ENCODE measurements around the gene ADAMTS15. TPM values are rescaled to one million over a fixed set of nuclear protein-coding genes. Genes with fewer than 3 reads are reported as not detected.

Gene ADAMTS15
- total RNA-seq, 1 donor from 2014 or later = 13.8 TPM

- Histone ChIP-seq H3K27ac (ENCODE audit: low read depth, low read length) (no peak overlapping the region), H3K79me2 (ENCODE audit: insufficient read depth, low read length) (no peaks in the 10 kb centered on the region), H2AFZ (ENCODE audit: low read depth, low read length) (no peak overlapping the region), H4K20me1 (ENCODE audit: insufficient read depth, low read length) (no peaks in the 10 kb centered on the region), H3K9ac (ENCODE audit: low read length) (no peak overlapping the region), H3K4me2 (ENCODE audit: low read length) (no peak overlapping the region), H3K4me3 (ENCODE audit: insufficient read depth, low read depth, low read length) (no peak overlapping the region), H3K9me3 (ENCODE audit: insufficient read depth, low read depth, low read length) (no peaks in the 10 kb centered on the region), H3K36me3 (ENCODE audit: insufficient read depth, low read length) (no peaks in the 10 kb centered on the region), H3K4me1 (ENCODE audit: insufficient read depth, low read length) (no peaks in the 10 kb centered on the region), H3K27me3 (ENCODE audit: insufficient read depth, low read length) (peaks cover 68% of the 10 kb centered on the region)
- FAIRE-seq = no peak
- no peak overlapping the region for H3K27ac Mint-ChIP-seq (ENCODE audit: unreplicated experiment)
- peaks cover 1% of the 10 kb centered on the region for H3K4me1 Mint-ChIP-seq (ENCODE audit: low read depth, unreplicated experiment)
- peaks cover 89% of the 10 kb centered on the region for H3K27me3 Mint-ChIP-seq (ENCODE audit: low read depth, unreplicated experiment)
- no peak for DNase-seq (ENCODE audit: low read depth)
- no peak overlapping the region for H3K4me3 Mint-ChIP-seq (ENCODE audit: unreplicated experiment)
- TF ChIP-seq, protein P1, sequence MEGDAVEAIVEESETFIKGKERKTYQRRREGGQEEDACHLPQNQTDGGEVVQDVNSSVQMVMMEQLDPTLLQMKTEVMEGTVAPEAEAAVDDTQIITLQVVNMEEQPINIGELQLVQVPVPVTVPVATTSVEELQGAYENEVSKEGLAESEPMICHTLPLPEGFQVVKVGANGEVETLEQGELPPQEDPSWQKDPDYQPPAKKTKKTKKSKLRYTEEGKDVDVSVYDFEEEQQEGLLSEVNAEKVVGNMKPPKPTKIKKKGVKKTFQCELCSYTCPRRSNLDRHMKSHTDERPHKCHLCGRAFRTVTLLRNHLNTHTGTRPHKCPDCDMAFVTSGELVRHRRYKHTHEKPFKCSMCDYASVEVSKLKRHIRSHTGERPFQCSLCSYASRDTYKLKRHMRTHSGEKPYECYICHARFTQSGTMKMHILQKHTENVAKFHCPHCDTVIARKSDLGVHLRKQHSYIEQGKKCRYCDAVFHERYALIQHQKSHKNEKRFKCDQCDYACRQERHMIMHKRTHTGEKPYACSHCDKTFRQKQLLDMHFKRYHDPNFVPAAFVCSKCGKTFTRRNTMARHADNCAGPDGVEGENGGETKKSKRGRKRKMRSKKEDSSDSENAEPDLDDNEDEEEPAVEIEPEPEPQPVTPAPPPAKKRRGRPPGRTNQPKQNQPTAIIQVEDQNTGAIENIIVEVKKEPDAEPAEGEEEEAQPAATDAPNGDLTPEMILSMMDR (IDR thresholded peaks at IDR 0.05; ENCODE audit: insufficient read depth, low read depth, low read length) = no peak
- no peak for TF ChIP-seq EZH2 (IDR thresholded peaks at IDR 0.05; ENCODE audit: insufficient read depth, low read length)
- H3K36me3 Mint-ChIP-seq (ENCODE audit: low read depth, unreplicated experiment) = peaks cover 6% of the 10 kb centered on the region
- peaks cover 8% of the 10 kb centered on the region for H3K9me3 Mint-ChIP-seq (ENCODE audit: unreplicated experiment)
These were observed 24.8 kb upstream of the ADAMTS15 start for GRCh38 chr11:130423541-130424142.

GRCh38 chr11:130424613-130425140 is 23.8 kb upstream of the ADAMTS15 start:
- no peaks in the 10 kb centered on the region for H3K9me3 ChIP-seq (ENCODE audit: insufficient read depth, low read depth, low read length)
- H2AFZ ChIP-seq (ENCODE audit: low read depth, low read length) = no peak overlapping the region
- Mint-ChIP-seq H3K4me1 (ENCODE audit: low read depth, unreplicated experiment) (peaks cover 3% of the 10 kb centered on the region), H3K4me3 (ENCODE audit: unreplicated experiment) (peak overlapping the region; percentile 16), H3K27ac (ENCODE audit: unreplicated experiment) (no peak overlapping the region), H3K36me3 (ENCODE audit: low read depth, unreplicated experiment) (peaks cover 6% of the 10 kb centered on the region), H3K9me3 (ENCODE audit: unreplicated experiment) (peaks cover 8% of the 10 kb centered on the region), H3K27me3 (ENCODE audit: low read depth, unreplicated experiment) (peaks cover 89% of the 10 kb centered on the region)
- H3K36me3 ChIP-seq (ENCODE audit: insufficient read depth, low read length) = no peaks in the 10 kb centered on the region
- H4K20me1 ChIP-seq (ENCODE audit: insufficient read depth, low read length) = no peaks in the 10 kb centered on the region
- no peak overlapping the region for H3K4me2 ChIP-seq (ENCODE audit: low read length)
- no peak overlapping the region for H3K27ac ChIP-seq (ENCODE audit: low read depth, low read length)
- FAIRE-seq (no peak), DNase-seq (ENCODE audit: low read depth) (no peak)
- H3K9ac ChIP-seq (ENCODE audit: low read length) = no peak overlapping the region
- no peaks in the 10 kb centered on the region for H3K4me1 ChIP-seq (ENCODE audit: insufficient read depth, low read length)
- peaks cover 78% of the 10 kb centered on the region for H3K27me3 ChIP-seq (ENCODE audit: insufficient read depth, low read length)
- H3K79me2 ChIP-seq (ENCODE audit: insufficient read depth, low read length) = no peaks in the 10 kb centered on the region
- TF ChIP-seq EZH2 (IDR thresholded peaks at IDR 0.05; ENCODE audit: insufficient read depth, low read length) = no peak
- TF ChIP-seq, protein P1 (IDR thresholded peaks at IDR 0.05; ENCODE audit: insufficient read depth, low read depth, low read length) = no peak
- H3K4me3 ChIP-seq (ENCODE audit: insufficient read depth, low read depth, low read length) = no peak overlapping the region

GRCh38 chr11:130425156-130425555 is 23.3 kb upstream of the ADAMTS15 start:
- no peak overlapping the region for H3K27ac ChIP-seq (ENCODE audit: low read depth, low read length)
- Mint-ChIP-seq H3K4me1 (ENCODE audit: low read depth, unreplicated experiment) (peaks cover 3% of the 10 kb centered on the region), H3K27ac (ENCODE audit: unreplicated experiment) (no peak overlapping the region), H3K4me3 (ENCODE audit: unreplicated experiment) (no peak overlapping the region), H3K9me3 (ENCODE audit: unreplicated experiment) (peaks cover 8% of the 10 kb centered on the region), H3K27me3 (ENCODE audit: low read depth, unreplicated experiment) (peaks cover 89% of the 10 kb centered on the region), H3K36me3 (ENCODE audit: low read depth, unreplicated experiment) (peaks cover 6% of the 10 kb centered on the region)
- H3K9ac ChIP-seq (ENCODE audit: low read length) = no peak overlapping the region
- H2AFZ ChIP-seq (ENCODE audit: low read depth, low read length) = no peak overlapping the region
- FAIRE-seq = no peak
- H3K79me2 ChIP-seq (ENCODE audit: insufficient read depth, low read length) = no peaks in the 10 kb centered on the region
- no peak overlapping the region for H3K4me3 ChIP-seq (ENCODE audit: insufficient read depth, low read depth, low read length)
- no peak for TF ChIP-seq EZH2 (IDR thresholded peaks at IDR 0.05; ENCODE audit: insufficient read depth, low read length)
- TF ChIP-seq, protein P1 (IDR thresholded peaks at IDR 0.05; ENCODE audit: insufficient read depth, low read depth, low read length) = no peak
- DNase-seq (ENCODE audit: low read depth) = no peak
- no peaks in the 10 kb centered on the region for H3K9me3 ChIP-seq (ENCODE audit: insufficient read depth, low read depth, low read length)
- H3K36me3 ChIP-seq (ENCODE audit: insufficient read depth, low read length) = no peaks in the 10 kb centered on the region
- H3K4me2 ChIP-seq (ENCODE audit: low read length) = no peak overlapping the region
- H4K20me1 ChIP-seq (ENCODE audit: insufficient read depth, low read length) = no peaks in the 10 kb centered on the region
- peaks cover 81% of the 10 kb centered on the region for H3K27me3 ChIP-seq (ENCODE audit: insufficient read depth, low read length)
- no peaks in the 10 kb centered on the region for H3K4me1 ChIP-seq (ENCODE audit: insufficient read depth, low read length)
